ENCODE measurements around the gene SLC35A1.

Gene SLC35A1

GRCh38 chr6:87472525-87473418, at the start of gene SLC35A1:
Gene SLC35A1 (plus strand): TSS chr6:87472974. CDS start chr6:87473004, 30 bp downstream.
- Mint-ChIP-seq H3K27me3 (ENCODE audit: low read depth) (peaks cover 10% of the 10 kb centered on the region), H3K27ac (peak within 1 kb of the TSS; percentile 94), H3K36me3 (ENCODE audit: low read depth) (no peaks in the 10 kb centered on the region), H3K4me1 (ENCODE audit: low read depth) (peaks cover 13% of the 10 kb centered on the region), H3K4me3 (peak within 1 kb of the TSS; percentile 97), H3K9me3 (no peaks in the 10 kb centered on the region)
- DNase-seq (ENCODE audit: low spot score), result peak; percentile 86

GRCh38 chr6:87426789-87427188, 46.0 kb upstream of the SLC35A1 start:
- H3K4me3 Mint-ChIP-seq, result no peak overlapping the region
- no peak for DNase-seq (ENCODE audit: low spot score)

GRCh38 chr6:87430499-87430898, 42.3 kb upstream of the SLC35A1 start:
- H3K36me3 Mint-ChIP-seq (ENCODE audit: low read depth), result no peaks in the 10 kb centered on the region
- DNase-seq (ENCODE audit: low spot score), result no peak
- no peaks in the 10 kb centered on the region for H3K4me1 Mint-ChIP-seq (ENCODE audit: low read depth)
- no peaks in the 10 kb centered on the region for H3K9me3 Mint-ChIP-seq
- no peak overlapping the region for H3K4me3 Mint-ChIP-seq
- no peak overlapping the region for H3K27ac Mint-ChIP-seq
- peaks cover 9% of the 10 kb centered on the region for H3K27me3 Mint-ChIP-seq (ENCODE audit: low read depth)

More at GRCh38 chr6:87426789-87427188, 46.0 kb upstream of the SLC35A1 start:
- no peaks in the 10 kb centered on the region for H3K9me3 Mint-ChIP-seq
- no peak overlapping the region for H3K27ac Mint-ChIP-seq
- peaks cover 9% of the 10 kb centered on the region for H3K27me3 Mint-ChIP-seq (ENCODE audit: low read depth)
- H3K4me1 Mint-ChIP-seq (ENCODE audit: low read depth), result no peaks in the 10 kb centered on the region
- H3K36me3 Mint-ChIP-seq (ENCODE audit: low read depth), result no peaks in the 10 kb centered on the region

GRCh38 chr6:87431263-87431662, 41.5 kb upstream of the SLC35A1 start:
- H3K9me3 Mint-ChIP-seq, result no peaks in the 10 kb centered on the region
- H3K4me3 Mint-ChIP-seq, result no peak overlapping the region
- H3K27me3 Mint-ChIP-seq (ENCODE audit: low read depth), result peaks cover 9% of the 10 kb centered on the region
- DNase-seq (ENCODE audit: low spot score), result no peak
- H3K27ac Mint-ChIP-seq, result no peak overlapping the region
- no peaks in the 10 kb centered on the region for H3K4me1 Mint-ChIP-seq (ENCODE audit: low read depth)
- no peaks in the 10 kb centered on the region for H3K36me3 Mint-ChIP-seq (ENCODE audit: low read depth)

- H3K27me3 Mint-ChIP-seq (ENCODE audit: low read depth), result peaks cover 7% of the 10 kb centered on the region
- DNase-seq (ENCODE audit: low spot score), result peak; percentile 22
- H3K9me3 Mint-ChIP-seq, result no peaks in the 10 kb centered on the region
- no peaks in the 10 kb centered on the region for H3K4me1 Mint-ChIP-seq (ENCODE audit: low read depth)
- H3K4me3 Mint-ChIP-seq, result no peak overlapping the region
- H3K27ac Mint-ChIP-seq, result no peak overlapping the region
- no peaks in the 10 kb centered on the region for H3K36me3 Mint-ChIP-seq (ENCODE audit: low read depth)
These were observed 36.3 kb upstream of the SLC35A1 start for GRCh38 chr6:87436435-87436834.

- Mint-ChIP-seq H3K4me3 (no peak overlapping the region), H3K27me3 (ENCODE audit: low read depth) (peaks cover 10% of the 10 kb centered on the region), H3K36me3 (ENCODE audit: low read depth) (no peaks in the 10 kb centered on the region), H3K4me1 (ENCODE audit: low read depth) (no peaks in the 10 kb centered on the region), H3K27ac (no peak overlapping the region), H3K9me3 (no peaks in the 10 kb centered on the region)
- no peak for DNase-seq (ENCODE audit: low spot score)
These were observed 31.1 kb upstream of the SLC35A1 start for GRCh38 chr6:87441711-87442110.

- Mint-ChIP-seq H3K4me3 (no peak overlapping the region), H3K27me3 (ENCODE audit: low read depth) (peaks cover 10% of the 10 kb centered on the region), H3K27ac (no peak overlapping the region), H3K9me3 (no peaks in the 10 kb centered on the region), H3K4me1 (ENCODE audit: low read depth) (no peaks in the 10 kb centered on the region), H3K36me3 (ENCODE audit: low read depth) (no peaks in the 10 kb centered on the region)
- DNase-seq (ENCODE audit: low spot score), result no peak
These were observed 28.4 kb upstream of the SLC35A1 start for GRCh38 chr6:87444362-87444761.

GRCh38 chr6:87465051-87465450, 7.7 kb upstream of the SLC35A1 start:
- Mint-ChIP-seq H3K9me3 (no peaks in the 10 kb centered on the region), H3K27ac (no peak overlapping the region), H3K4me1 (ENCODE audit: low read depth) (no peaks in the 10 kb centered on the region), H3K27me3 (ENCODE audit: low read depth) (peaks cover 44% of the 10 kb centered on the region), H3K4me3 (no peak overlapping the region), H3K36me3 (ENCODE audit: low read depth) (no peaks in the 10 kb centered on the region)
- DNase-seq (ENCODE audit: low spot score), result no peak

GRCh38 chr6:87473419-87473903, 687 bp downstream of the SLC35A1 start:
- Mint-ChIP-seq H3K4me3 (peak overlapping the region; percentile 97), H3K27ac (peak overlapping the region; percentile 94), H3K36me3 (ENCODE audit: low read depth) (peaks cover 5% of the 10 kb centered on the region), H3K4me1 (ENCODE audit: low read depth) (peaks cover 13% of the 10 kb centered on the region), H3K9me3 (no peaks in the 10 kb centered on the region), H3K27me3 (ENCODE audit: low read depth) (peaks cover 5% of the 10 kb centered on the region)
- no peak for DNase-seq (ENCODE audit: low spot score)

- no peak overlapping the region for H3K4me3 Mint-ChIP-seq
- H3K9me3 Mint-ChIP-seq, result no peaks in the 10 kb centered on the region
- H3K4me1 Mint-ChIP-seq (ENCODE audit: low read depth), result peaks cover 10% of the 10 kb centered on the region
- H3K36me3 Mint-ChIP-seq (ENCODE audit: low read depth), result peaks cover 14% of the 10 kb centered on the region
- H3K27ac Mint-ChIP-seq, result no peak overlapping the region
- DNase-seq (ENCODE audit: low spot score), result no peak
- H3K27me3 Mint-ChIP-seq (ENCODE audit: low read depth), result no peaks in the 10 kb centered on the region
These were observed 9.2 kb downstream of the SLC35A1 start for GRCh38 chr6:87481931-87482330.

GRCh38 chr6:87482366-87482765, 9.6 kb downstream of the SLC35A1 start:
- Mint-ChIP-seq H3K4me3 (no peak overlapping the region), H3K4me1 (ENCODE audit: low read depth) (peaks cover 10% of the 10 kb centered on the region)
- DNase-seq (ENCODE audit: low spot score), result no peak

GRCh38 chr6:87483929-87484328, 11.2 kb downstream of the SLC35A1 start:
- Mint-ChIP-seq H3K9me3 (no peaks in the 10 kb centered on the region), H3K27me3 (ENCODE audit: low read depth) (no peaks in the 10 kb centered on the region), H3K4me3 (no peak overlapping the region), H3K36me3 (ENCODE audit: low read depth) (peaks cover 10% of the 10 kb centered on the region), H3K27ac (no peak overlapping the region), H3K4me1 (ENCODE audit: low read depth) (peaks cover 12% of the 10 kb centered on the region)
- DNase-seq (ENCODE audit: low spot score), result no peak

More at GRCh38 chr6:87482366-87482765, 9.6 kb downstream of the SLC35A1 start:
- no peak overlapping the region for H3K27ac Mint-ChIP-seq
- no peaks in the 10 kb centered on the region for H3K9me3 Mint-ChIP-seq
- H3K36me3 Mint-ChIP-seq (ENCODE audit: low read depth), result peaks cover 14% of the 10 kb centered on the region
- H3K27me3 Mint-ChIP-seq (ENCODE audit: low read depth), result no peaks in the 10 kb centered on the region

GRCh38 chr6:87484491-87484890, 11.7 kb downstream of the SLC35A1 start:
- Mint-ChIP-seq H3K27me3 (ENCODE audit: low read depth) (no peaks in the 10 kb centered on the region), H3K4me1 (ENCODE audit: low read depth) (peaks cover 12% of the 10 kb centered on the region), H3K4me3 (no peak overlapping the region), H3K36me3 (ENCODE audit: low read depth) (peaks cover 10% of the 10 kb centered on the region), H3K27ac (no peak overlapping the region), H3K9me3 (no peaks in the 10 kb centered on the region)
- DNase-seq (ENCODE audit: low spot score), result no peak

GRCh38 chr6:87487555-87487954, 14.8 kb downstream of the SLC35A1 start:
- no peak overlapping the region for H3K27ac Mint-ChIP-seq
- peaks cover 12% of the 10 kb centered on the region for H3K4me1 Mint-ChIP-seq (ENCODE audit: low read depth)
- H3K4me3 Mint-ChIP-seq, result no peak overlapping the region
- H3K27me3 Mint-ChIP-seq (ENCODE audit: low read depth), result no peaks in the 10 kb centered on the region
- peaks cover 10% of the 10 kb centered on the region for H3K36me3 Mint-ChIP-seq (ENCODE audit: low read depth)
- H3K9me3 Mint-ChIP-seq, result no peaks in the 10 kb centered on the region
- no peak for DNase-seq (ENCODE audit: low spot score)
